Myocyte (in vitro differentiated cells): ENCODE results near the gene FBXL16. TPM values are rescaled to one million over a fixed set of nuclear protein-coding genes. Genes with fewer than 3 reads are reported as not detected.
A peak's percentile ranks its signal among the peaks of the same experiment; 100 is the strongest.

Source experiments
- DNase-seq: peaks from one replicate; pipeline ENCODE4 v3.0.0-alpha.2; 2012; ENCODE audit warnings: low read depth
- total RNA-seq: library from RNA; depleted of rRNA; stranded (reverse); fragments of >200 nt; gene quantifications from 2 replicates; pipeline ENCODE4 v1.2.3, GENCODE V29; 2014

FBXL16 gene
- total RNA-seq, 1 donor from 2014 or later: 0.51 TPM

DNA sequence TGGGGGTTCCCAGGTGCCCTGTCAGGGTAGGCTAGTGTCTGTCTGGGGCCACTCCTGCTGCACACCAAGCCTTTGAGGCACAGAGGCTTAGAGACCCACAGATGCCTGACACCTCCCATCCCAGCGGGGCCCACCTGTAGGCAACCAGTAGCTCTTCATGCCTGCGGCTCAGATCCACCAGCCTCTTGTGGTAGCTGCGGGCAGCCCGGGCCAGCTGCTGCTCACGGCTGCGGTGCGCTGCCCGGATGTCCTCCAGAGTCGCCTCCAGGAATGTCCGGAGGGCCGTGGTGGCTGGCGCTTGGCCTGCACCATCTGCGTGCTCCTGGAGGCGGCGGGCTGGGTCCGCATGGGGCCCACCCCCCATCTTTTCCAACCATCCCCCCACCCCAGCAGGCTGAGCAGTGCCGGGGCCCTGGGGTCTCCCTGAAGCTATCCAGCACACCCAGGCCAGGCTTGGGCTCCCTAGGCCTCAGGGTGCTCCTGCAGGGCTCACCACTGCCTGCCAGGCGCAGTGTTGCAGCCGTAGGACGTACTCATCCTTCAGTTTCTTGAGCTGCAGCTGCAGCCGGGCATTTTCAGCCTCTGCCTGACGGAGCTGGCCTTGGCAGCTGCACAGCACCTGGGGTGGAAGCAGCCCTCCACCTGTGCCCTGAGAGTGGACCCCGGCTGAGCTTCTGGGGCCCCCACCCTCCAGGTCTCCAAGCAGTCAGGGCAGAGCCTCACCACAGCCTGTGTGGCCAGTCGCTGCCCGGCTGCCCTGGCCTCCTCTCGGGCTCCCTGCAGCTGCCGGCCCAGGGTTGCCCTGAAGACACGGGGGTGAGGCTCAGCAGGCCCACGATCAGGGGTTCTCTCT lies 18.8 kb upstream of the FBXL16 start:
- peak; percentile 69 for DNase-seq

DNA sequence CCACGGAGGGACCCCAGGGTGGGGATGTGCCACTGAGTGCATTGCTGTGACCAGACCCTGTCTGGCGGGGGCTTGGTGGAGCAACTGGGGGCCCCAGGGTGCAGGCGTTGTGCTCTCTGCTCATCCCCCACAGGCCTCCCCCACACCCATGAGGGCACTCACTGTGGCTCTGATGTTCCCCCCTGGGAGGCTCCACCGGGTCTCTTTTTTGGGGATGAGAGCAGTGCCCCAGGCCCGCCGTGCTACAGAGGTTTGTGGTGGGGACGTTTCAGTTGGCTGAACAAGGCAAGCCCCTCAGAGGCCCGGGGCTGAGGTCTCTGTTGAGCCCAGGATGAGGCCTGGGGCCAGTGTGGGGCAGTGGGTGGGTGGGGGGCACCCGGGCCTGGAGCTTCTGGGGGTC lies 18.1 kb upstream of the FBXL16 start:
- no peak for DNase-seq

GRCh38 chr16:722835-723633 lies 17.4 kb upstream of the FBXL16 start:
- DNase-seq: no peak

DNA sequence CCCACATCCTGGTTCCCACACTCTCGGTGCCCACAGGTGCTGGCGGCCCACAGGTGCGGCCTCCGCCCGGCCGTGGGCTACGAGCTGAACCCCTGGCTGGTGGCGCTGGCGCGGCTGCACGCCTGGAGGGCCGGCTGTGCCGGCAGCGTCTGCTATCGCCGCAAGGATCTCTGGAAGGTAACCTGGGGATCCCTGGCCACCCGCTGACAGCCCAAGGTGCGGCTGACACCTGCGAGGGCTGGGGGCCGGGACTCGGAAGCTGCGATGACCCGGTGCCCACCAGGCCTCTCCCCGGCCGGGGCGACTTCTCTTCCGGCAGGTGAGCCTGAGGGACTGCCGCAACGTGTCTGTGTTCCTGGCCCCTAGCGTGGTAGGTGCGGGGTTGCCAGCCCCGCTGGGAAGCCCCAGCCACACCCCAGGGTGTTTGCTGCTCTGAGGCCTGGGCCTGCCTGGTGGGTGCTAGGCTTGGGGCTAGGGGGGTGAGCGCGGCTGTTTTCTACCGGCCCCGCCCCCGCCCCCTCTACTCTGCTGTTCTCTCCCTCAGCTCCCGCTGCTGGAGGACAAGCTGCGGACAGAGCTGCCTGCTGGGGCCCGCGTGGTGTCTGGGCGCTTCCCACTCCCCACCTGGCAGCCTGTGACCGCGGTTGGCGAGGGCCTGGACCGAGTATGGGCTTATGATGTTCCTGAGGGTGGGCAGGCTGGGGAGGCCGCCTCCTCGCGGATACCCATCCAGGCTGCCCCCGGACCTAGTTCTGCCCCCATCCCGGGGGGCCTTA lies 16.4 kb upstream of the FBXL16 start:
- DNase-seq: no peak

DNA sequence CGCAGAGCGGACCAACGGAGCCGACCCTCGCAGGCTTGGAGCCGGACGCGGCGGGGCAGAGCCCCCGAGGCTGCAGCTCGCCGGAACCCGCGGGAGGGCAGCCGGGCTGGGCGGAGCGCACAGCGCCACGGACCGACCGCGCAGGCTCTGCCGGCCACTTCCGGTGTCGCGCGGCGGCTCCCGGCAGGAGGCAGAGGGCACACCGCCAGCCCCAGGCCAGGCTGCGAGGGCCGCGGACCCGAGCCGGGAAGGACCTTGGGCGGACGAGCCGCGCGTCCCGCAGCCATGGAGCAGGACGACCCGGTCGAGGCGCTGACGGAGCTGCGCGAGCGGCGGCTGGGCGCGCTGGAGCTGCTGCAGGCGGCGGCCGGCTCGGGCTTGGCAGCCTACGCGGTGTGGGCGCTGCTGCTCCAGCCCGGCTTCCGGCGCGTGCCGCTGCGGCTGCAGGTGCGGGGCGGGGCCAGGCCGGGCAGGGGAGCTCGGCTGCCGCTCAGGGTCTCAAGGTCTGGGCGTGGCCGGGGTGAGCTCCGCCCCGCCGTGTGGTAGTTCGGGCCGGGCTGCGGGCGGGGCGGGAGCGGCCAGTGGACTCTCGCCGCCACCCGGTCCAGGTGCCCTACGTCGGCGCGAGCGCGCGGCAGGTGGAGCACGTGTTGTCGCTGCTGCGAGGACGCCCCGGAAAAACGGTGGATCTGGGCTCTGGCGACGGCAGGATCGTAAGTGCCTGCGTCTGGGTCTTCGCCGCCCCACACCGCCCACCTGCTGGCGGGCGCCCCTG lies 15.6 kb upstream of the FBXL16 start, which contains the start of gene ANTKMT:
ANTKMT (plus strand) TSS at position 157 of the 775 bp plus-strand sequence; CDS start at position 286, 129 bp downstream.
- DNase-seq: peak; percentile 79

DNA sequence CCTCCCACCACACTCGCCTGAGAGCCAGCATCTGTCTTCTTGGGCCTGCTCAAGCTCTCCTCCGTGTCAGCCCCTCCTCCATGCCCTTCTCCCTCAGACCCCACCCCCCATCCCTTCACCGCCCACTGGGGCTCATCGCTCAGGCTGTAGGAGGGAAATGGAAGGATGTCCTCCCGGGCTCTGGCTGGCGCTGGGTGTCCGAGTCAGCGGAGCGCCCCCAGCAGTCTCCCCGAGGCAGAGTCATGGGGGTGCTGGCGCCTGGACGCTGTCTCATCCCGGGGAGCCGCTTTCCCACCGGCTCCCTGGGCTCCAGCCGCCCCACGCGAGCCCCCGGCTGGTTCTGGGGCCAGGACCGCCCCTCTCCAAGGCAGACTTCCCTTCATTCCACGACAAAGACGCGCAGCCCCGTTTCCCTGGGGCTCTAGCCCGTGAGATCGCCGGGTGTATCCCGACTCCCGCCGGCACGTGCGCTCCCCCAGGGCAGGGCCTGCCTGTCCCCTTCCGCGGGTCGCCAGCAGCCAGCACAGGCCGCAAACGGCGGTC lies 14.9 kb upstream of the FBXL16 start:
- DNase-seq: peak; percentile 87

GRCh38 chr16:719815-720446 lies 14.3 kb upstream of the FBXL16 start:
- peak; percentile 40 for DNase-seq

GRCh38 chr16:718922-719321 lies 13.3 kb upstream of the FBXL16 start:
- DNase-seq: no peak

DNA sequence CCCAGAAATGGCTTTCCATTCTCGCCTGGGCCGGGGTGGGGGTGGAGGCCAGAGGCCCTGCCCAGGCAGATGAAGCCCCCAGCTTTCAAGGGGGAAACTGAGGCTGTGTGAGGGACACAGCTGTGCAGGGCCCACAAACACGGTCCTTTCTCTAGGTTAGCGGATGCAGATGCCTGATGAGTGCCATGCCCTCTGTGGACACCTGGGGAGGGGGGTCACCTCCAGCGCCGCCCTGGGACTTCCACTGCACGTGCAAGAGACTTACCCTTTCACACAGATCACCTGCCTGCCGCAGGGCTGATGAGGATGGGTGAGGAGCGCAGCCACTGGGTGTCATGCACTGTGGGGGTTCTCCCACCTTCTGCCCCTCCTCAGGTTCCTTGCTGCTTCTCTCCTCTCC lies 12.8 kb upstream of the FBXL16 start:
- no peak for DNase-seq

DNA sequence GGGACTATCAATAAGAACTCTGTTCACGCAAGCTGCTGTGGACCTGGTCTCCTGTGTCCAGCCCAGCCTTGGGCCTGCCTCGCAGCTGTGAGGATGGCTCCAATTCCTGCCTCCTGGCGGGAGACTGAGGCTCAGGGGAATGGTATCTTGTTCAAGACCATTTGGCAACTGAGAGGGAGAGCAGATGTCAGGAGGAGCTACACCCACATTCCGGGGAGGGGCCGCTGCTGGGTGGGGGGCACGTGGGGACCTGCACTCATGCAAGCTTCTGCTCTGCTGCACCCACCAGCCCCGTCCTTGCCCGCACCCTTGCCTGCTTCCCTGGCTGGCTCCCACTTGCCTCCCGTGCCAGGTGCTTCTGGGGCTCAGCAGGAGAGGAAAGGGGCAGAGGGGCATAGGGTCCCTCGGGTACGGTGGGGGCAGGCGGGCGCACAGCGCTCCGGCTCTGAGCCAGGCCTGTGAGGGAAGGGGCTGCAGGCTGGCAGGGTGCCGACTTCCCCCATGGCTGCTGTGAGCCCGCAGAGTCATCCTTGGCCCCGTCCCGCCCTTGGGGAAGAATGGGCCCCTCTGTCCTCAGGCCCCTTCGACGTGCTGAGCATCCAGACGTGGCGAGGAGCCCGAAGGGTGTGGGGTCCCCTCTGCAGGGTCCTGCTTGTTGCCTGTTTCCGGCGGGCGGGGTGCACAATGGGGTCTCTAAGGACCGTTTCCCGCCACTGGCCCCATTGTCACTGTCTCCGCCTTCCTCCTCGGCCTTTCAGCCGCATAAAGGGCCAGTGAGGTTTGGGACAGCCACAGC lies 12.0 kb upstream of the FBXL16 start:
- no peak for DNase-seq

GRCh38 chr16:716768-717325 lies 11.2 kb upstream of the FBXL16 start:
- DNase-seq: no peak

DNA sequence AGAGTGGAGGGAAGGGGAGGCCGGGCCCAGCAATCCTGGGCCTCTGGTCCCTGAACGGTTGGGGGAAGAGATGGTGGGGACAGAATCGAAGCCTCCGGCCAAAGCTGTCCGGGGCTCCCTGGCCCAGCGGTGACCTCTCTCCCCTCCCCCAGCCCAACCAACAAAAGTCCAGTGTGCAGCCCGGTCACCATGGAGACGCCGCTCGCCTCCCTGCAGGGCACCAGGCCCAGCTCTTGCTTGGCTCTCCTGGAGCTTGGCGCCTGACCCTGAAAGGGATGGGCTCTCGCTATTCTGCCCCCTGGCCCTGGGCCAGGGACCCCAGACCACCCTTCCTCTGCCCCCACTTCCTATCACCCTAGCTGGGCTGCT lies 10.6 kb upstream of the FBXL16 start:
- no peak for DNase-seq

DNA sequence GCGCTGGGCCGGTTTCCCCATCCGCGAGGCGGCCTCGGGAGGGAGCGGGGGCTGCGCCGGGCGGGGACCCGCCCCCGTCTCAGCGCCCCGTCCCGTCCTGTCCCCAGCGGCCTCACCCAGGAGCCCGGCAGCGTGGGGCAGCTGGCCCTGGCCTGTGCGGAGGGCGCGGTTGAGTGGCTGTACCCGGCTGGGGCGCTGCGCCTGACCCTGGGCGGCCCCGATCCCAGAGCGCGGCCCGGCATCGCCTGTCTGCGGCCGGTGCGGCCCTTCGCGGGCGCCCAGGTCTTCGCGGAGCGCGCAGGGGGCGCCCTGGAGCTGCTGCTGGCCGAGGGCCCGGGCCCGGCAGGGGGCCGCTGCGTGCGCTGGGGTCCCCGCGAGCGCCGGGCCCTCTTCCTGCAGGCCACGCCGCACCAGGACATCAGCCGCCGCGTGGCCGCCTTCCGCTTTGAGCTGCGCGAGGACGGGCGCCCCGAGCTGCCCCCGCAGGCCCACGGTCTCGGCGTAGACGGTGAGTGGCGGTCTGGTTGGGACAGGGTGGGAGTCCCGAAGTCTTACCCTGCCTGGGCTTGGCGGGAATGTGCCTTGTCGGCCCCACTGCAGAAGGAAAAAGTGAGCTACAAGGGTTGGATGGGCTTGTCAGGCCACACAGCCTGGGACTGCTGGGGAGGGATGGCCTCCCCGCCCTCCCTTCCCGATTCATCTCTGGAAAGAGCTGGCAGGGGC lies 10.0 kb upstream of the FBXL16 start:
- peak; percentile 45 for DNase-seq

GRCh38 chr16:714558-715476 lies 9.2 kb upstream of the FBXL16 start, which contains the start of gene METRN:
Gene METRN (plus strand): TSS chr16:715118. CDS start chr16:715290, 172 bp downstream.
- DNase-seq: peak; percentile 86

GRCh38 chr16:714079-714478 lies 8.5 kb upstream of the FBXL16 start:
- no peak for DNase-seq

GRCh38 chr16:712740-713250 lies 7.2 kb upstream of the FBXL16 start:
- peak; percentile 93 for DNase-seq
